Heart right ventricle (tissue), 16 donors: ENCODE measurements around the gene KISS1R. TPM values are rescaled to one million over a fixed set of nuclear protein-coding genes. Genes with fewer than 3 reads are reported as not detected.
"Not testable (repeated sequence)": the region's sequence is repeated elsewhere in the genome, so short reads cannot be mapped to it uniquely, and the experiment has no call there.

Experiments
- ATAC-seq, 8 donors: fragments of 200-7000 bp; cut with Tn5 transposase; one replicate each; pipeline ENCODE4 v1.9.1; 2020; ENCODE audit warnings: mild to moderate bottlenecking in 8 of 8, moderate library complexity in 8 of 8, moderate number of reproducible peaks in 1 of 8
- DNase-seq, 2 donors: peaks; one replicate each; pipeline ENCODE4 v3.0.0-alpha.2; 2020
- H3K27ac ChIP-seq, 10 donors: fragments of 200-600 bp; sonication (generic) in 2 of 10; one replicate each; pipeline versions ENCODE4 v1.5.0 to v1.8.0; 2020 to 2022; ENCODE audit warnings: mild to moderate bottlenecking in 3 of 10
- H3K27me3 ChIP-seq, 7 donors: fragments of 200-600 bp; one replicate each; pipeline ENCODE4 v1.8.0; 2021 to 2022; ENCODE audit warnings: mild to moderate bottlenecking in 2 of 7
- H3K36me3 ChIP-seq, 9 donors: fragments of 200-600 bp; sonication (generic) in 1 of 9; one replicate each; pipeline versions ENCODE4 v1.5.0 to v1.8.0; 2020 to 2022; ENCODE audit warnings: mild to moderate bottlenecking in 2 of 9
- H3K4me1 ChIP-seq, 9 donors: fragments of 200-600 bp; sonication (generic) in 1 of 9; one replicate each; pipeline versions ENCODE4 v1.5.0 to v1.8.0; 2020 to 2022; ENCODE audit warnings: mild to moderate bottlenecking in 4 of 9
- H3K4me3 ChIP-seq, 10 donors: fragments of 200-600 bp; sonication (generic) in 2 of 10; one replicate each; pipeline versions ENCODE4 v1.5.0 to v1.8.0; 2020 to 2022; ENCODE audit warnings: mild to moderate bottlenecking in 7 of 10, moderate library complexity in 2 of 10
- H3K9me3 ChIP-seq, 11 donors: fragments of 200-600 bp in 10 of 11; sonication (generic) in 2 of 11; one replicate each; pipeline versions ENCODE4 v1.5.0 to v1.8.0; 2013 to 2022; ENCODE audit warnings: mild to moderate bottlenecking in 2 of 11, control low read depth in 1 of 11, moderate library complexity in 1 of 11
- CTCF ChIP-seq, 9 donors: fragments of 200-600 bp; sonication (generic) in 2 of 9; IDR thresholded peaks; one replicate each; pipeline versions ENCODE4 v1.5.0 to v1.8.0; 2021 to 2022; ENCODE audit warnings: antibody characterized with exemption in 9 of 9, mild to moderate bottlenecking in 5 of 9, moderate library complexity in 1 of 9
- WGBS, 2 donors: extraction: QIAGEN DNeasy Blood & Tissue Kit; methylation state at CpG; one replicate each; pipeline ENCODE4 v1.1.7; 2013; ENCODE audit warnings: inconsistent platforms in 1 of 2; 5-methylcytosine and 5-hydroxymethylcytosine counted together
- intact Hi-C, 10 donors: fragments of 100-400 bp; cut with DNase I; formaldehyde crosslinking; loops; one replicate each; pipeline versions ENCODE4 v1.11.1 to v1.14.2; 2022
- polyA plus RNA-seq, 2 donors: library from polyadenylated mRNA; stranded (reverse); fragments of 200-250 nt; gene quantifications; one replicate each; pipeline ENCODE4 v1.2.3, GENCODE V29; 2013
- total RNA-seq, 10 donors: library from RNA; stranded (reverse); fragmentation: NEBNext Ultra II Directional in 3 of 10; extraction: Animal tissue kit (Norgen Biotek cat#: 25700) in 3 of 10; gene quantifications; one replicate each; pipeline versions ENCODE4 v1.2.1 to v1.2.4, GENCODE V29; 2021 to 2023
- donor health status: Arrhythmogenic right ventricular cardiomyopathy.
- donor health status: ischemic (EF 13 %, LVEDD 7.1; RV severe dilation, severe dysfunction).
- donor health status: healthy with polysubstance abuse.
- donor health status: DM: no; HTN: yes; CAD: no.
- donor health status: DM: no; HTN: no; CAD: no.
- donor health status: ischemic (EF 25% LVEDD 6.9; RV normal size, moderate dysfunction).
- donor health status: ischemic (EF 25% LVEDD 5.7; RV mildly dilated, moderate dysfunction).
- donor health status: healthy.
- donor health status: DM: yes; HTN: yes; CAD: no.
- donor health status: Ischemic cardiomyopathy.
- donor health status: ischemic (EF 35%, LVEDD 5.7; RV mildly dilated, moderate dysfunction).
- donor health status: nonischemic (EF 11% LVEDD 7.7; RV severe dilation, severe dysfunction).
- donor health status: DM: yes; HTN: yes; CAD: no.
- donor health status: PGD.
- donor health status: ischemic (EF 29% LVEDD 5.4; RV normal size, mild dysfunction).
- donor health status: nonischemic (EF 23%, LVEDD 6.1; RV moderate dilation, normal function).

The KISS1R gene
- total and polyA plus RNA-seq, 12 donors, result not detected

- WGBS, 2 donors, result 95 to 97% methylated on average over 10 of the region's 10 CpGs
- no peak overlapping the region for H3K4me3 ChIP-seq
- no peak overlapping the region for H3K27ac ChIP-seq
- H3K27me3 ChIP-seq, result no peaks in the 10 kb centered on the region
- ATAC-seq, result no peak
- H3K36me3 ChIP-seq, result peaks cover 0 to 81% (median 30%) of the 10 kb centered on the region in 9 donors
- H3K4me1 ChIP-seq, result peaks cover 0 to 12% (median 4%) of the 10 kb centered on the region in 9 donors
- TF ChIP-seq CTCF (IDR thresholded peaks at IDR 0.05), result no peak
- H3K9me3 ChIP-seq, result no peaks in the 10 kb centered on the region
- no peak for DNase-seq
- intact Hi-C loops, result no loop called here
Observed at GRCh38 chr19:887599-887998, 29.5 kb upstream of the KISS1R start.

- WGBS, 2 donors, result 92 to 94% methylated on average over 30 of the region's 30 CpGs
- Histone ChIP-seq H3K4me3 (no peak overlapping the region), H3K36me3 (peaks cover 0 to 72% (median 25%) of the 10 kb centered on the region in 9 donors), H3K9me3 (no peaks in the 10 kb centered on the region), H3K4me1 (peaks cover 0 to 16% (median 7%) of the 10 kb centered on the region in 9 donors), H3K27me3 (no peaks in the 10 kb centered on the region), H3K27ac (no peak overlapping the region)
- TF ChIP-seq CTCF (IDR thresholded peaks at IDR 0.05), result no peak
- intact Hi-C loops, result no loop called here
- ATAC-seq, result no peak
- DNase-seq, result no peak
Observed at GRCh38 chr19:888581-889385, 28.4 kb upstream of the KISS1R start.

- Histone ChIP-seq H3K27me3 (no peaks in the 10 kb centered on the region), H3K4me3 (no peak overlapping the region), H3K36me3 (peaks cover 0 to 62% (median 21%) of the 10 kb centered on the region in 9 donors), H3K27ac (no peak overlapping the region), H3K4me1 (peaks cover 0 to 19% (median 9%) of the 10 kb centered on the region in 9 donors), H3K9me3 (no peaks in the 10 kb centered on the region)
- ATAC-seq (no peak), DNase-seq (no peak)
- intact Hi-C loops, result no loop called here
- 91 to 94% methylated on average over 26 of the region's 26 CpGs for WGBS, 2 donors
- no peak for TF ChIP-seq CTCF (IDR thresholded peaks at IDR 0.05)
Observed at GRCh38 chr19:889662-890295, 27.4 kb upstream of the KISS1R start.

- 88 to 89% methylated on average over 18 of the region's 18 CpGs for WGBS, 2 donors
- peaks cover 0 to 19% (median 9%) of the 10 kb centered on the region in 9 donors for H3K4me1 ChIP-seq
- intact Hi-C loops, result no loop called here
- no peak overlapping the region for H3K4me3 ChIP-seq
- no peak for TF ChIP-seq CTCF (IDR thresholded peaks at IDR 0.05)
- DNase-seq, result no peak
- no peaks in the 10 kb centered on the region for H3K9me3 ChIP-seq
- H3K27me3 ChIP-seq, result no peaks in the 10 kb centered on the region
- no peak for ATAC-seq
- peaks cover 0 to 52% (median 12%) of the 10 kb centered on the region in 9 donors for H3K36me3 ChIP-seq
- no peak overlapping the region for H3K27ac ChIP-seq
Observed at GRCh38 chr19:890831-891230, 26.3 kb upstream of the KISS1R start.

GRCh38 chr19:891421-892200, 25.5 kb upstream of the KISS1R start:
- H3K4me1 ChIP-seq, result peaks cover 0 to 19% (median 9%) of the 10 kb centered on the region in 9 donors
- H3K27ac ChIP-seq, result peak overlapping the region in 5 of 10 donors; percentile 87 to 97 (median 97)
- H3K9me3 ChIP-seq, H3K27me3 ChIP-seq, DNase-seq, intact Hi-C loops, ATAC-seq: not testable (repeated sequence)
- H3K4me3 ChIP-seq, result peak overlapping the region in 9 of 10 donors; percentile 67 to 92 (median 81)
- peaks cover 0 to 47% (median 5%) of the 10 kb centered on the region in 9 donors for H3K36me3 ChIP-seq
- 70 to 73% methylated on average over 42 to 46 of the region's 50 CpGs for WGBS, 2 donors
